GM19397 (cell line): ENCODE results near the gene CEACAM18.
"Not testable (repeated sequence)": the region's sequence is repeated elsewhere in the genome, so short reads cannot be mapped to it uniquely, and the experiment has no call there.

Source experiments
- ATAC-seq: cut with Tn5 transposase; IDR thresholded peaks from one replicate; pipeline ENCODE4 v1.9.1; 2021; ENCODE audit warnings: mild to moderate bottlenecking, moderate library complexity; ENCODE audit not compliant: unreplicated experiment

CEACAM18 gene

DNA sequence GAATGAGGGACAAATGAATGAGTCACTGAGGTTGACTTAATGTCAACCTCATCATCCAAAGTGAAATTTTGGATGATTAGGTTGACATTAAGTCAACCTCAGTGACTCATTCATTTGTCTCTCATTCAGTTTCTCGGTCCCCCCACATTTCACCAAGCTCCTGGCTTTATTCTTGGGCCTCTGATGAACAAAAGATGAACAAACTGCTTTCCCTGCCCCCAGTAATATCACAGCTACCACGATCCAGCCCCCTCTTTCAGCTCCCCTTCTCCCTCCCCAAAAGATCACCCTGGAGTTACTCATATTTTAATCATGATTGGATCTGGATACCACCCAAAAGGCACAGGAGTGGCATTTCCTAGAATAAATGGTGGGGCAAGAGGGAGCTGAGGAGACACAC lies 10.8 kb downstream of the CEACAM18 start:
- no peak for ATAC-seq

DNA sequence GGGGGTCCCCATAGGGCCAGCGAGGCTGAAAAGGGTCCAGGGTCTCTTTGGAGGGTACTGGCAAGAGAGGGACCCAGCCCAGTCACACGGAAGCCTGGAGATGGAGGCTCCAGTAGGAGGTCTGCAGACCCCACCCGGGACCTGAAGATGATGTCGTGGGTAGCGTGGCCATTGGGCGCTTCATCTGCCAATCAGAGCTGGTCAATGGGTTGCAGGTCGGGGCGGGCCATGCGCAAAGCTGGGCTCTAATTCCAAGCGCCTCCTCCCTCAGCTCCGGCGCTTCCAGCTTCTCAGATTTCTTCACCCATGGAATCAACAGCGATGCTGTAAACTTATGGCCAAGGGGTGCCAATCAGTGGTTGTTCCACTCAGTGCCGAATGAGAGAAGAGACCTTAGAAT lies 12.3 kb downstream of the CEACAM18 start:
- no peak for ATAC-seq

DNA sequence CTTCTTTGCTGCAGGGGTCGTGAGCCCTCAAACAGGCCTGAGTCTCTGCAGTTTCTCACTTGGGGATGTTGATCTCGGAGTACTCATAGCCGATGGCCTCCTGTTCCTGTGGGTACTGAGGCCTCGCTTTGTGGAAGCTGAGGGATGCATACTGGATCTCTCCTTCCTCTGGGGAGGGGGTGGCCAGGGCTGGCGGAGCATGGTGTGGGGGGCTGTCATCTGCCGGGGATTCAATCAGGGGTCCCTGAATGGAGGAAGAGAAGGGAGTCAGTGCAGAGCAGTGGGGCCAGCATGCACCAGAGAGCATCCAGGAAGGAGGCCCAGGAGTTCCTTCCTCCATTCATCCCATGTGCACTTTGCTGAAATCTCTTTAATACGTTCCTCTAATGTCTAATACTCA lies 13.2 kb downstream of the CEACAM18 start:
- no peak for ATAC-seq

DNA sequence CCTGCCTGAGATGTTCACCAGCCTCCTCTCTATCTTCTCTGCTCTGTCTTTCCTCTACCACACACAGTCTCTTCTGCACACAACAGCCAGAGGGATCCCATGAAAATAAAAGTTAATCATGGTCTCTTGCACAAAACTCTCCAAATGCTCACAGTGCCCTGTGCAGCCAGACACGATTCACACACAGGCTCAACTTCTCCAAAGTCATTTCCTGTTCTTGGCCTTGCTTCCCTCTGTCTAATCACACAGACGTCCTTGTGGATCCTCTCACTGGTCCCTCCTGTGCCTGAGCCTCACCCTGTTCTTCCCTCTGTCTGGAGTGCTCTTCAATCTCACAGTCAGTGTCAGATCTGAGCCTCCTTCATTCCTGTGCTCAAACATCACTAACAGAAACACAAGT lies 15.4 kb downstream of the CEACAM18 start:
- no peak for ATAC-seq

DNA sequence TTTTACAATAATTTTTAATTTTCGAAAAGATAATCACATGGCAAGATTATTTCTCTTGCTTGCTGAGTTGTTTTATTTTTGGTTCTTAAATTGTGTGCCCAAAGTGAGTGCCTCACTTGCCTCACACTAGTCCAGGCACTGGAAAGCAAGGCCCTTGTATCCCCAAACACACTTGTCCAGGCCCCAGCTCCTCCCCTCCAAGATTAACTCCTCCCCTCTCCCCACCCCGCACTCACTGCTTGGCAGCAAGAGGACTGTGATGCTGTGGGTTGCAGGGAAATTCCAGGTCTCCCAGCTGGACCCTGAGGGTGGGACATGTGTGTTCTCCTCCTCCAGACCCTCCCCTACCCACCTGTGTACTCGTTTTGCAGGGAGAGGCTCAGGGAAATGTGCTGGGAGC lies 19.3 kb downstream of the CEACAM18 start:
- ATAC-seq, result no peak

DNA sequence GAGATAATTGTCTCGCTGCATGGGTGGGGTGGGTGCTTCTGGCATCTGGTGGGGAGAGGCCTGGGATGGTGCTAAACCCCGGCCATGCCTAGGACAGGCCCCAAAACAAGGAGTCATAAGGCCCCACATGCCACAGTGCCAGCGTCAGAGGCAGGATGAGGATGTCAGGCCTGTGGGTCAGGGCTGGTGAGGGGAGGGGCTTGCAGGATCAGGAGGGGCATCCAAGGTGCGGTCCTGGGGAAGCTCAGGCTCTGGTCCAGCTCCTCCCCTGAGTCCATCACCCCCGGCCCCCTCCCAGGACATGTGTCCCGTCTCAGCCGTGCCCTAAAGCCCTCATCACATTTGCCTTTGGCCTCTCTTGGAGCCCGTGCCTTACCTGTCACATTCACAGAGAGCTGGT lies 22.6 kb downstream of the CEACAM18 start:
- not testable (repeated sequence) for ATAC-seq

DNA sequence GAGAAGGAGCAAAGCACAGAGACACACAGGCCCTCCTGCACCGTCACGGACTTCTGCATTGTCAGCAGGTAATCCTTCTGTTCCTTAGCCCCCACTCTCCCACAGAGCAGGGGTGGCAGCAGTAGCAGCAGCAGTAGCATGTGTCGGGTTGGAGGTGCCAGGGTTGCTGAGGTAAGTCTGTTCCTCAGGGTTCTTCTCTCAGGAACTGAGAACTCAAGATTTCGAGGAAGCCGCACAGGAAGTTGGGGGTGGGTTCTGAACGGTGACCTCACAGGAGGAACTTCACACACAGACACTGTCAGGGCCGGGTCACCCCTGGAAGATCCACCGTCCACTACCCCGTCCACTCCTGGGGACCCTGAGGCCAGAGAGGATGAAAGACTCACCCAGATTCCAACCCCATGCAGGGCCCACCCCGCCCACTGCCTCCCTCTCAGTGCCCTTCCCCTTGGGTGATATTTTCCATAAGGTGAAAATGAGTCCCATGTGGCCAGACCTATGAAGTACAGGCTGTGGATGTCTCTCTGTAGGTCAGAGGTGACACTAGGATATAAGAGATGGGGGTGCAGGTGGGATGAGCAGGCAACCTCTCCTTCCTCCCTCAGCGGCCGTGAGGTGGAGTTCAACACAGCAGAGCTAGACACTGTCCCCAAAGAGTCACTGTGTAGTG lies 23.4 kb downstream of the CEACAM18 start, which contains the start of gene SIGLEC12:
TSS of gene SIGLEC12 (minus strand) at position 207 of the 670 bp plus-strand sequence. CDS start at position 140, 67 bp downstream.
- no peak for ATAC-seq

DNA sequence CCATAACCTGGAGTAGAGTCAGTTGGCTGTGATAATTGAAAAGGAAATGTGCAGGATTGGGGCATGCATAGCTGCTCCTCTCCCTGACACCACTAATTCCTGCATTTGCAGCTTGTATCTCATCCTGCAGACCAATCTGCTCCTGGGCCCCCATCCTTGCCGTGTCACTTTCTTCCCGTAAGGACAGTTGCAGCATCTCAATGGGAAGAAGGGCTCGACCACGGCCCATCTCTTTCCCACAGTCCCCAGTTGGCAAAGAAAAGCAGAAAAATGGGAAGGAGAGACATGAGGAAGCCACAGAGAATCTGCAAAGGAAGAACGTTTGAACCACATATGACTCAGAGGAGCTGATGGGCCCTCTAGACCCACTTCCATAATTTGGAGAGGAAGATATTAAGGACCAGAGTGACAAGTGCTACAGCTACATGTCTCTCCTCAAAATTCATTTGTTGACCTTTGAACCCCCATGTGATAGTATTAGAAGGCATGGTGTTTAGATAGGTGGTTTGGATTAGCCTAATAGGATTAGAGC lies 25.0 kb downstream of the CEACAM18 start:
- ATAC-seq, result no peak

DNA sequence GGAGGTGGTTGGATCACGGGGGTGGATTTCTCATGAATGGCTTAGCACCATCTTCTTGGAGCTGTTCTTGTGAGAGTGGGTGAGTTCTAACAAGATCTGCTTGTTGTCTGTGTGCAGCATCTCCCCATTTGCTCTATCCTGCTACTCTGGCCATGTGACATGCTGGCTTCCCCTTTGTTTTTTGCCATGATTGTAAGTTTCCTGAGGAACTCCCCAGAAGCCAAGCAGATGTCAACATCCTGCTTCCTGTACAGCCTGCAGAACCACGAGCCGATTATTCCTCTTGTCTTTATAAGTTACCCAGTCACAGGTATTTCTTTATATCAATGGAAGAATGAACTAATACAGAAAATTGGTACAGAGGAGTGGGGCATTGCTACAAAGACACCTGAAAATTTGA lies 25.6 kb downstream of the CEACAM18 start:
- ATAC-seq, result no peak

DNA sequence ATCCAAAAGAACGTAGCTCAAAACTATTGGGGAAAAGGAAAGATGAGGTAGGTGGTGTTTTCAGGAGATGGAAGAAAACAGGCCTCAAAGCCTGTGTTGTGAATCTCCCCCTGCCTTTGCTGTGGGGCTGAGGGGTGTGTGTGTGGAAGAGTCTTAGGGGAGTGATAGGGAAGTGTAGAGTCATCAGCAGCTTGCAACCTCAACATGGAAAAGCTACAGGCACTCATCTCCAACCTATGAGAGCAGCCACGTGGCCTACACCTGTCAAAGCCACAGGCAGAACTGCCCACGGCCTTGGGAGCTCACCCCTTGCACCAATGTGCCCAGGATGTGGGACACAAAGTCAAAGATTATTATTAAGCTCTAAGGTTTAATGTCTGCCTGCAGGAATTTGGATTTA lies 27.6 kb downstream of the CEACAM18 start:
- no peak for ATAC-seq

DNA sequence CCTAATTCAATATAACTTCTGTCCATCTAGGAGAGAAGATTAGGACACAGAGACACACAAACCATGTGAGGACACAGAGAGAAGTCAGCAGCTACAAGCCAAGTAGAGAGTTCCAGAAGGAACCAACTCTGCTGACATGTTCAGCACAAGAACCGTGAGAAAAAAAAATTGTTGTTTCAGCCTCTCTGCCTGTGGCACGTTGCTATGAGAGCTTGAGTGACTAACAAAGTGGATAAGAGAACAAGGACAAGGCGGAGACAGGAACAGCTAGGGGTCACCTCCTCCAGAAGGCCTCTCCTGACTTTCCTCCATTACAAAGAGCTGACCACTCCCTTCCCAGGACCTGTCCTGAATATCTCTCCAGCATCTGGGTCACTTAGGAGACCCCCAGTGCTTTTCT lies 28.9 kb downstream of the CEACAM18 start:
- ATAC-seq, result no peak

DNA sequence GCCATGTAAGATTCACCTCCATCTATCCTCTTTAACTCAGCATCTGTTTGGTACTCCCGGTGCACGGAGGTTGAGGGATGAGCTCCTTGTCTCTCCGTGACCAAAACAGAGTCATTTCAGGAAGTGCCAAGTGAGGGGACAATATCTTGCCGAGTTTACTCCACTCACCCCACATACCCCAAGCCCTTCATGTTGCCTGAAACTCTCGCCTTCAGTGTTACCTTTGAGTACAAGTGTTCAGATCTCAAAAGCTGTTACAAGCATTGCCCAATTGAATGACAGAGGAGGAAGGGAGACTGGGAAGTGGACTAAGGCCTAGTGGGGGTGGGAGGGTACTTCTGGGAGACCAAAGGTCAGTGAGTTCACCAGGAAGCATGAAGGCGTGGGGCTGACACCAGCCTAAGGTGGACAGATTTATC lies 29.3 kb downstream of the CEACAM18 start:
- no peak for ATAC-seq

DNA sequence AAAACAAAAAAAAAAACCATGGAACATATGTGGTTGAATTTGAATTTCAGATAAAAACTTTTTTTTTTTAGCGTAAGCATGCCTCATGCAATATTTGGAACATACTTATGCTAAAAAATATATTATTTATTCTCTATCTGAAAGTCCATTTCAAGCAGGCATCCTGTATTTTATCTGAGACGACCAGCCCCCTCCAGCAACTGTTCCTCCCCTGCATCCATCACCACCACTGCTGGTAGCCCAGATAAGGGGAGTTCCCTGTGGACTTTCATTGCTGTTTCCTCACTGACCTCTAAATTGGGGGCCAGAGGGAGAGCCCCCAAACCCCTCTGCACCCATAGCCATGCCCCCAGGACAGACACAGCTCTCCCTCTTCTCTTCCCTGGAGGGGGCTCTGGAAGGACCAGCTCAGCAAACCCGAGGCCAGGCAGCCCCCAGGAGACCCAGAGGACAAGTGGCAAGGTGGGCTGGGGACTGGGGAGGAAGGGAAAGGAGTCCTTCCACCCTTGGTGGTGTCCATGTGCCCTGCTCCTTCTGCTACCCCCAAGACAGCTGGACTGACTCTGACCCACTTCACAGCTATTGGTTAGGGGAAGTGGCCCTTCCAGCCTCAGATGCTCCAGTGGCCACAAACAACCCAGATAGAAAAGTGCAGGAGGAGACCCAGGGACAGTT lies 29.9 kb downstream of the CEACAM18 start:
- ATAC-seq, result no peak

DNA sequence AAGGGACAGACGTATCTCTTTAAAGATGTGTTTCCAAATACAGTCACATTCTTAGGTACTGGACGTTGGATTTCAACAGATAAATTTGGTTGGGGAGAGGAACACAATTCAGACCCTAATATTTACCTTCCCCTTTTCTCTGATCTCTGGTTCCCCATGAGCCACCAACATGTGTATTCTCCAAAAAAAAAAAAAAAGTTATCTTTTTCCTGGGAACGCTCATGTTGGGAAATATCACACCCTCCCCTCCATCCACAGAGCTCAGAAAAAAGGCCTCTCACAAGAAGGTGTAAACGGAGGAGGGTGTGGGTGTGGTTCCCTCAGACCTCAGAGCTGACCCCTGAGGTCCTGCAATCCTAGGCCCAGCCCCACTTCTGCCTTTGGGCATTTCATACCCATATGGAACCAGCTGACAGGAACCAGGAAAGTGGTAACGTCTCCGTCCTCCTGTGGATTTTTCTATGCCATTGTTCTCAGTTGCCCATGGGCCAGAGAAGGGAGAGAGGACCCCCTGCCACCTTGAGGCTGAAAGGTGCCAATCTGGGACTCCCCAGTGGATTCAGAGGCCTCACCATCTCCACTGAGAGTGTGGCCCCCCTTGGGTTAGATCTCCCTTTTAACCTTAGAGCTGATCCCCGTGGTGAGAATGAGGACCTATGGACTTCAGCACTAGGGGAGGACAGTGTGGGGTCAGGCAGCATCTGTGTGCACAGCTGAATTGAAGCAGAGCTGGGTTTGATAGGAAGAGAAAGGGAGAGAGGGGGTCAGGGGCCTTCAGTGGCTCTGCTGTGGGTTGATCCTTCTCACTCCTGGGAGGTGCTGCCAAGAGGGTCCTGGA lies 31.7 kb downstream of the CEACAM18 start:
- ATAC-seq, result no peak

DNA sequence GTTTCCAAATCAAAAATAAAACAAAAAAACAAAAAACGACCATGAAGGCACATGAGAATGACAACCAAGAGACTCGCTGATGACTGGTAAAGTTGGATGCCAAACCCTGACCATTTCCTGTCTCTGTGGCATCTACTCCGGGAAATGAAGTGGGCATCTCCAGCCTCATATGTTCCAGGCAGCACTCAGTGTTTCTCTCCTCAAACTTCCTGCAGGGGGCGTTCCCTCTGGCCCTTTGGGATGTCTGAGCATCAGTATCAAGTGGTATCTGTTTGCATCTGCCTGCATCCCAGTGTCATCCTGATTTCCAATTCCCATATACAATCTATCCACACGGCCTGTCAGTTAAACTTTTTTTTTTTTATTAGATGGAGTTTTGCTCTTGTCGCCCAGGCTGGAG lies 33.0 kb downstream of the CEACAM18 start:
- ATAC-seq, result no peak

DNA sequence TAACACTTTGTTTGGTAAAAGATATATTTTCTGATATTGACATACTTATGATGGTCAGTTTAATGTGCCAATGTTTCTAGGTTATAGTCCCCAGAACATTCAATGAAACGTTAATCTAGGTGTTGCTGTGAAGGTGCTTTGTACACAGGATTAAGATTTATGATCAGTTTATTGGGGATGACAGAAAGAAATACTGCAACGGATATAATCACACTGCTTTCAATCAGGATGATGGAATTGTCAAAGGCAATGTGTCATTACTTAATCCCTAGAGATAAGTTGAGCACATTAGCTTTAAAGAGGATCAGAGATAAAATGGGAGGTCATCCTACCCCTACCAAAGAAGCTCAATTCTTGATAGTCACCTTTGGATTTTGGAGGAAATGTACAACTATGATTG lies 35.6 kb downstream of the CEACAM18 start:
- ATAC-seq, result no peak

DNA sequence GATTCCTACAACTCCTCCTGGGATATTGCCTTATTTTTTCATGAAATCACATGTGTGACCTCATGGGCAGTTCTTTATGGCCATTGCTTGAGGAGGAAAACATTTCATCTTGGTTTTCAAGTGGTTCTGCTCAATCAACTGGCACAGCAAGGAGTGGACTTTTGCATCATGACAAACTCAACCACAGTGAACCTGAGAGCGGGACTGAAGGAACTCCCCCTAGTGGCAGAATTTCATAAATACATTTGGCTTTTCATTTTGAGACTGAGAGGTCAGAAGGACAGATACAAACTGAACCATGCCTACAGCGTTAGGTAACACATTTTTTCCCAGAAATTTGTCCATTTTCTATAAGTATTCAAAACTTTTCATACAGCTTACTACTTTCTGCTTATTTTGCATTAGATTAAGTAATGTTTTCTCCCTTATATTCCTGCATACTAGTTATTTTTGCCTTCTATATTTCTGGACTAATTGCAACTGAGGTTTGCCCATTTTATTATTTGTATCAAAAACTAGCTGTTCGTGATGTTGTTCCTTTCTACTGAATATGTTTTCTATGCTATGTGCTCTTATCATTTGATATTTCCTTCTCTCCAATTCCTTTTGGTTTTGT lies 36.6 kb downstream of the CEACAM18 start:
- no peak for ATAC-seq

DNA sequence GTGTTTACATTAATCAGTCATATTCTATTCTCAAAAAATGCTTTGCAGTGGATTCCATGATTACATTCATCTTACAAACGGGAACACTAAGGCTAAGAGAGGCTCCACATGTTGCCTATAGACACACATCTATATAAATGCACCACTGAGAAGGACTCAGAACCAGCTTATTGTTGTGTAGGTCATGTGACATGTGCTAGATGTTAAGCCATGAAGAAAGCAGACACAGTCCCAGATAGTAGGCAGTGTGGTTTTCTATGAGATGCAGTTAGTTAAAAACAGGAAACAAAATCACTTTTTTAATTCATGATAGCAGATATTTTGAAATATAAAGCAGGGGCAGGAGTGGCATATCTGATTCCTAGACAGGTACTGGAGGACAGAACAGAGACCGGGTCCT lies 42.4 kb downstream of the CEACAM18 start:
- no peak for ATAC-seq

DNA sequence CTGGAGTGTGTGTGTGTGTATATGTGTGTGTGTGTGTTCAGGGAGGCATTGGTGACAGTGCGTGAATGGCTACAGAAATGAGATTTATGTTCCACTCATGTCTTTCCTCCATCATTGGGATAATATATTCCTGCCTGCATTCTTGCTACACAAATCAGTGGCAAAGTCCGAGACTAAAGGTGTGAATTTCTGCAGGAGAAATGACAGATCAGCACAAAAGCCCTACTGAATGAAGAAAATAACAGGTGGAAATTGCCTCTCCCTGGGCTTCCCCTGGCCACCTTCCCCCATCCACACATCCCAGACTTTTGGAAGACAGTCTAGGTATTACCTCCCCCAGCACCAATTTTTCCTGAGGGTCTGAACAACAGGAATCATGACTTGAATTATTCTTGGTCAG lies 43.0 kb downstream of the CEACAM18 start:
- ATAC-seq, result no peak

DNA sequence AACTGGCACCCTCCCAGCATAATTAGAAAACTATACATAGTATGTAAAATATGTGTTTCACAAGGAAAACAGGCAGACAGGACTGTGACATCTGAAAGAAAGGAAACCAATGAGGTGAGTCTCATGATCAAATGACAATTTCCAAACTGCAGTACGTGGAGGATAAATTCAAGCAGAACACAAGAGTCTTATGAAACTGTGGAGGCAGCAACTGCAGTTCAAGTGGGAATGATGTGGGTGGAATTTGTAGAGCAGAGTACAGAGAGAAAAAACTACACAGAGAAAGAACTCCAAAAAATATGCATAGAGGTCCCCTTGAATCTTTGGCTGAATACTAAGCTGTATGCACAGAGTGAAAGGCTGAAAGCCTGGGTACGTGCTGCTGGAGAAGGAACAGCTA lies 43.4 kb downstream of the CEACAM18 start:
- no peak for ATAC-seq

DNA sequence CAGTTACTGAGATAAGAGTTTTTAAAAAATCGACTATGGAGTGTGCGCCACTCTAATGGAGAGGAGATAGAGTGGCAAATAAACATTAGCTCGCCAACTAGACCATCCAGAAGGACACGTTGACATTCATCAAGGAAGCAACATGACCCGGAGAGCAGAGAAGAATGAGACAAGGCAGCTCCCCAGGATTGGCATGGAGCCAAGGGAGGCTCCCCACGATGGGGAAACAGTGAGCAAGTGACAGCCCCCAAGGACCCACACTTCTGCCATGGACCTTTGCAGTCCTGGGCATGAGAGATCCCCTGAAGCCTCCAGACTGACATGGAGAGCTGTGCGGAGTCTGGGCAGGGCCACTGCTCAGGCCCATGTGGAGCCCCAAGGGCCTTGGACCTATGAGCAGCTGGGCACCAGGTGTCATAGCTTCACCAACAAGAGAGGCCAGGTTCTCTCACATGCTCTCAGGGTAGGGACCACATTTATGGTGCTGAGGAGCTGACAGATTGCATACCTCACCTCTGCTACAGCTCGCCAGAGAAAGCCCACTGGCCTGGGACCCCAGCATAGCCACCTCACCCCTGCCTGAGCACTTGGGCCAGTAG lies 46.4 kb downstream of the CEACAM18 start:
- no peak for ATAC-seq
